ENCODE measurements around the gene TBC1D14. TPM values are rescaled to one million over a fixed set of nuclear protein-coding genes. Genes with fewer than 3 reads are reported as not detected.

TBC1D14 gene
- total RNA-seq, 1 donor from 2014 or later, result 47.3 TPM

GRCh38 chr4:7000421-7001176 lies 91.0 kb downstream of the TBC1D14 start:
- peaks cover 59% of the 10 kb centered on the region for H3K36me3 Mint-ChIP-seq (ENCODE audit: low read depth)
- intact Hi-C loops (cut with micrococcal nuclease), result no loop called here
- peak overlapping the region; percentile 91 for H3K27ac Mint-ChIP-seq

GRCh38 chr4:7001271-7001670 lies 91.6 kb downstream of the TBC1D14 start:
- no peaks in the 10 kb centered on the region for H3K9me3 Mint-ChIP-seq
- DNase-seq, result no peak
- no peak overlapping the region for H3K27ac Mint-ChIP-seq
- peaks cover 62% of the 10 kb centered on the region for H3K36me3 Mint-ChIP-seq (ENCODE audit: low read depth)
- H3K4me3 Mint-ChIP-seq, result no peak overlapping the region
- H3K27me3 Mint-ChIP-seq, result no peaks in the 10 kb centered on the region
- peaks cover 37% of the 10 kb centered on the region for H3K4me1 Mint-ChIP-seq
- intact Hi-C loops (cut with micrococcal nuclease), result no loop called here

More at GRCh38 chr4:7000421-7001176, 91.0 kb downstream of the TBC1D14 start:
- no peaks in the 10 kb centered on the region for H3K27me3 Mint-ChIP-seq
- no peak for DNase-seq
- peak overlapping the region; percentile 18 for H3K4me3 Mint-ChIP-seq
- H3K9me3 Mint-ChIP-seq, result no peaks in the 10 kb centered on the region
- peaks cover 35% of the 10 kb centered on the region for H3K4me1 Mint-ChIP-seq

- no peak for DNase-seq
- H3K27me3 Mint-ChIP-seq, result no peaks in the 10 kb centered on the region
- intact Hi-C loops (cut with micrococcal nuclease), result no loop called here
- H3K9me3 Mint-ChIP-seq, result no peaks in the 10 kb centered on the region
- peak overlapping the region; percentile 39 for H3K27ac Mint-ChIP-seq
- H3K36me3 Mint-ChIP-seq (ENCODE audit: low read depth), result peaks cover 65% of the 10 kb centered on the region
- no peak overlapping the region for H3K4me3 Mint-ChIP-seq
- peaks cover 39% of the 10 kb centered on the region for H3K4me1 Mint-ChIP-seq
Observed at GRCh38 chr4:7002336-7002735, 92.7 kb downstream of the TBC1D14 start.

GRCh38 chr4:7003176-7003878 lies 93.7 kb downstream of the TBC1D14 start:
- H3K36me3 Mint-ChIP-seq (ENCODE audit: low read depth), result peaks cover 69% of the 10 kb centered on the region
- no peak overlapping the region for H3K27ac Mint-ChIP-seq
- intact Hi-C loops (cut with micrococcal nuclease), result no loop called here
- no peaks in the 10 kb centered on the region for H3K9me3 Mint-ChIP-seq
- no peak for DNase-seq
- H3K4me1 Mint-ChIP-seq, result peaks cover 35% of the 10 kb centered on the region
- H3K27me3 Mint-ChIP-seq, result no peaks in the 10 kb centered on the region
- no peak overlapping the region for H3K4me3 Mint-ChIP-seq

- Mint-ChIP-seq H3K4me3 (no peak overlapping the region), H3K9me3 (no peaks in the 10 kb centered on the region), H3K4me1 (peaks cover 30% of the 10 kb centered on the region), H3K27ac (no peak overlapping the region), H3K27me3 (no peaks in the 10 kb centered on the region), H3K36me3 (ENCODE audit: low read depth) (peaks cover 68% of the 10 kb centered on the region)
- no peak for DNase-seq
- intact Hi-C loops (cut with micrococcal nuclease), result no loop called here
Observed at GRCh38 chr4:7003879-7004240, 94.2 kb downstream of the TBC1D14 start.

GRCh38 chr4:7004331-7004730 lies 94.7 kb downstream of the TBC1D14 start:
- intact Hi-C loops (cut with micrococcal nuclease), result no loop called here
- no peaks in the 10 kb centered on the region for H3K9me3 Mint-ChIP-seq
- H3K27ac Mint-ChIP-seq, result peak overlapping the region; percentile 3
- no peaks in the 10 kb centered on the region for H3K27me3 Mint-ChIP-seq
- H3K36me3 Mint-ChIP-seq (ENCODE audit: low read depth), result peaks cover 66% of the 10 kb centered on the region
- DNase-seq, result no peak
- peaks cover 25% of the 10 kb centered on the region for H3K4me1 Mint-ChIP-seq
- no peak overlapping the region for H3K4me3 Mint-ChIP-seq

GRCh38 chr4:7005571-7005970 lies 95.9 kb downstream of the TBC1D14 start:
- intact Hi-C loops (cut with micrococcal nuclease), result no loop called here
- Mint-ChIP-seq H3K4me1 (peaks cover 14% of the 10 kb centered on the region), H3K4me3 (no peak overlapping the region), H3K27me3 (no peaks in the 10 kb centered on the region), H3K9me3 (no peaks in the 10 kb centered on the region), H3K27ac (no peak overlapping the region), H3K36me3 (ENCODE audit: low read depth) (peaks cover 67% of the 10 kb centered on the region)
- DNase-seq, result no peak

- H3K4me3 Mint-ChIP-seq, result no peak overlapping the region
- DNase-seq, result no peak
- H3K9me3 Mint-ChIP-seq, result no peaks in the 10 kb centered on the region
- H3K27ac Mint-ChIP-seq, result peak overlapping the region; percentile 59
- H3K27me3 Mint-ChIP-seq, result no peaks in the 10 kb centered on the region
- H3K4me1 Mint-ChIP-seq, result peaks cover 10% of the 10 kb centered on the region
- H3K36me3 Mint-ChIP-seq (ENCODE audit: low read depth), result peaks cover 65% of the 10 kb centered on the region
- intact Hi-C loops (cut with micrococcal nuclease), result no loop called here
Observed at GRCh38 chr4:7006411-7006810, 96.8 kb downstream of the TBC1D14 start.

- DNase-seq, result no peak
- intact Hi-C loops (cut with micrococcal nuclease), result no loop called here
- Mint-ChIP-seq H3K27me3 (no peaks in the 10 kb centered on the region), H3K4me3 (no peak overlapping the region), H3K36me3 (ENCODE audit: low read depth) (peaks cover 60% of the 10 kb centered on the region), H3K4me1 (peaks cover 10% of the 10 kb centered on the region), H3K9me3 (no peaks in the 10 kb centered on the region), H3K27ac (peak overlapping the region; percentile 26)
Observed at GRCh38 chr4:7007142-7007907, 97.7 kb downstream of the TBC1D14 start.

GRCh38 chr4:7007944-7008343 lies 98.3 kb downstream of the TBC1D14 start:
- peaks cover 10% of the 10 kb centered on the region for H3K4me1 Mint-ChIP-seq
- peaks cover 59% of the 10 kb centered on the region for H3K36me3 Mint-ChIP-seq (ENCODE audit: low read depth)
- H3K27me3 Mint-ChIP-seq, result no peaks in the 10 kb centered on the region
- H3K27ac Mint-ChIP-seq, result no peak overlapping the region
- intact Hi-C loops (cut with micrococcal nuclease), result no loop called here
- H3K9me3 Mint-ChIP-seq, result no peaks in the 10 kb centered on the region
- no peak overlapping the region for H3K4me3 Mint-ChIP-seq
- DNase-seq, result no peak

GRCh38 chr4:7009564-7009963 lies 99.9 kb downstream of the TBC1D14 start:
- no peak overlapping the region for H3K4me3 Mint-ChIP-seq
- H3K36me3 Mint-ChIP-seq (ENCODE audit: low read depth), result peaks cover 65% of the 10 kb centered on the region
- H3K9me3 Mint-ChIP-seq, result no peaks in the 10 kb centered on the region
- no peak for DNase-seq
- H3K27me3 Mint-ChIP-seq, result no peaks in the 10 kb centered on the region
- intact Hi-C loops (cut with micrococcal nuclease), result no loop called here
- H3K4me1 Mint-ChIP-seq, result peaks cover 15% of the 10 kb centered on the region
- no peak overlapping the region for H3K27ac Mint-ChIP-seq

GRCh38 chr4:7013175-7013574 lies 103.5 kb downstream of the TBC1D14 start:
- no peak overlapping the region for H3K27ac Mint-ChIP-seq
- peaks cover 59% of the 10 kb centered on the region for H3K36me3 Mint-ChIP-seq (ENCODE audit: low read depth)
- intact Hi-C loops (cut with micrococcal nuclease), result no loop called here
- no peak for DNase-seq
- H3K4me1 Mint-ChIP-seq, result peaks cover 8% of the 10 kb centered on the region
- H3K4me3 Mint-ChIP-seq, result no peak overlapping the region
- H3K9me3 Mint-ChIP-seq, result no peaks in the 10 kb centered on the region
- H3K27me3 Mint-ChIP-seq, result no peaks in the 10 kb centered on the region

GRCh38 chr4:7014815-7015214 lies 105.2 kb downstream of the TBC1D14 start:
- Mint-ChIP-seq H3K27me3 (no peaks in the 10 kb centered on the region), H3K27ac (no peak overlapping the region), H3K36me3 (ENCODE audit: low read depth) (peaks cover 56% of the 10 kb centered on the region)

More at GRCh38 chr4:7014815-7015214, 105.2 kb downstream of the TBC1D14 start:
- H3K4me3 Mint-ChIP-seq, result no peak overlapping the region
- no peak for DNase-seq
- peaks cover 8% of the 10 kb centered on the region for H3K4me1 Mint-ChIP-seq
- no peaks in the 10 kb centered on the region for H3K9me3 Mint-ChIP-seq
- intact Hi-C loops (cut with micrococcal nuclease), result no loop called here

Data from activated CD4-positive, alpha-beta T cell treated with anti-CD3 and anti-CD28 coated beads, Interleukin-2, amount 10 ng/mL, durations not matched to agents 24 days and 14 days (primary cell).